Left ventricle myocardium inferior (tissue), 1 donor: Measurements from ENCODE around the gene NUBP2. TPM values are rescaled to one million over a fixed set of nuclear protein-coding genes. Genes with fewer than 3 reads are reported as not detected.

Experiments
- DNase-seq: peaks from one replicate; pipeline ENCODE4 v3.0.0-alpha.2; 2020
- H3K27ac ChIP-seq: fragments of 200-600 bp; replicated peaks from 2 replicates; pipeline ENCODE4 v1.8.0; 2021
- H3K27me3 ChIP-seq: fragments of 200-600 bp; 2 replicates; pipeline ENCODE4 v1.8.0; 2021; ENCODE audit warnings: low read depth
- H3K36me3 ChIP-seq: fragments of 200-600 bp; 2 replicates; pipeline ENCODE4 v1.8.0; 2021
- H3K4me1 ChIP-seq: fragments of 200-600 bp; 2 replicates; pipeline ENCODE4 v1.8.0; 2021
- H3K4me3 ChIP-seq: fragments of 200-600 bp; 2 replicates; pipeline ENCODE4 v1.8.0; 2021; ENCODE audit warnings: mild to moderate bottlenecking, moderate library complexity
- H3K9me3 ChIP-seq: fragments of 200-600 bp; replicated peaks from 2 replicates; pipeline ENCODE4 v1.8.0; 2021
- CTCF ChIP-seq: fragments of 200-600 bp; IDR thresholded peaks from 2 replicates; pipeline ENCODE4 v1.8.0; 2021; ENCODE audit warnings: antibody characterized with exemption, mild to moderate bottlenecking, borderline replicate concordance
- intact Hi-C: fragments of 100-400 bp; cut with micrococcal nuclease; formaldehyde crosslinking; loops from one replicate; pipeline ENCODE4 v1.11.0; 2022
- total RNA-seq: library from RNA; stranded (reverse); fragmentation: NEBNext Ultra II Directional; extraction: Animal tissue kit (Norgen Biotek cat#: 25700); gene quantifications from one replicate; pipeline ENCODE4 v1.2.1, GENCODE V29; 2021
- donor health status: DM: no; HTN: yes; CAD: no; lungs with severe emphysema.

Gene NUBP2
- total RNA-seq, 1 donor from 2014 or later = 36.2 TPM

- intact Hi-C loops = no loop called here
- H3K4me3 ChIP-seq = peak overlapping the region; percentile 92
- no peaks in the 10 kb centered on the region for H3K27me3 ChIP-seq
- H3K27ac ChIP-seq = no peak overlapping the region
- H3K4me1 ChIP-seq = peaks cover 65% of the 10 kb centered on the region
- TF ChIP-seq CTCF = no peak
- H3K36me3 ChIP-seq = peaks cover 42% of the 10 kb centered on the region
- no peak for DNase-seq
- no peaks in the 10 kb centered on the region for H3K9me3 ChIP-seq
These were observed 8.3 kb upstream of the NUBP2 start for GRCh38 chr16:1774448-1774780.

- Histone ChIP-seq H3K4me3 (no peak overlapping the region), H3K9me3 (no peaks in the 10 kb centered on the region), H3K4me1 (peaks cover 65% of the 10 kb centered on the region), H3K36me3 (peaks cover 48% of the 10 kb centered on the region), H3K27me3 (no peaks in the 10 kb centered on the region), H3K27ac (no peak overlapping the region)
- DNase-seq = no peak
- no peak for TF ChIP-seq CTCF
- intact Hi-C loops = no loop called here
These were observed 7.5 kb upstream of the NUBP2 start for GRCh38 chr16:1775006-1775845.

- H3K4me1 ChIP-seq = peaks cover 65% of the 10 kb centered on the region
- no peak for TF ChIP-seq CTCF
- no peaks in the 10 kb centered on the region for H3K27me3 ChIP-seq
- H3K36me3 ChIP-seq = peaks cover 57% of the 10 kb centered on the region
- DNase-seq = no peak
- H3K9me3 ChIP-seq = no peaks in the 10 kb centered on the region
- no peak overlapping the region for H3K27ac ChIP-seq
- H3K4me3 ChIP-seq = no peak overlapping the region
- intact Hi-C loops = no loop called here
These were observed 6.7 kb upstream of the NUBP2 start for GRCh38 chr16:1775846-1776671.

- H3K27ac ChIP-seq = no peak overlapping the region
- H3K4me1 ChIP-seq = peaks cover 65% of the 10 kb centered on the region
- peaks cover 58% of the 10 kb centered on the region for H3K36me3 ChIP-seq
- no peaks in the 10 kb centered on the region for H3K27me3 ChIP-seq
- no peak for DNase-seq
- intact Hi-C loops = no loop called here
- TF ChIP-seq CTCF = no peak
- H3K9me3 ChIP-seq = no peaks in the 10 kb centered on the region
- no peak overlapping the region for H3K4me3 ChIP-seq
These were observed 6.1 kb upstream of the NUBP2 start for GRCh38 chr16:1776672-1776955.

- DNase-seq = no peak
- Histone ChIP-seq H3K4me1 (peaks cover 65% of the 10 kb centered on the region), H3K36me3 (peaks cover 58% of the 10 kb centered on the region), H3K27ac (no peak overlapping the region), H3K27me3 (no peaks in the 10 kb centered on the region), H3K4me3 (no peak overlapping the region), H3K9me3 (no peaks in the 10 kb centered on the region)
- no peak for TF ChIP-seq CTCF
- intact Hi-C loops = no loop called here
These were observed 5.8 kb upstream of the NUBP2 start for GRCh38 chr16:1776991-1777374.
